ENCODE measurements around the gene COL6A5.
"Not testable (repeated sequence)": the region's sequence is repeated elsewhere in the genome, so short reads cannot be mapped to it uniquely, and the experiment has no call there.

Gene COL6A5

GRCh38 chr3:130430266-130430665, 84.8 kb downstream of the COL6A5 start:
- H3K27ac ChIP-seq: no peak overlapping the region
- no peaks in the 10 kb centered on the region for H3K4me1 ChIP-seq
- no peak overlapping the region for H3K4me3 ChIP-seq (ENCODE audit: low read depth, low read length)
- no peaks in the 10 kb centered on the region for H3K36me3 ChIP-seq (ENCODE audit: control insufficient read depth, insufficient read depth, low read length)
- H2AFZ ChIP-seq: no peak overlapping the region
- TF ChIP-seq CTCF (IDR thresholded peaks at IDR 0.05): no peak
- no peaks in the 10 kb centered on the region for H3K9me3 ChIP-seq (ENCODE audit: control insufficient read depth, low read length)
- H3K79me2 ChIP-seq: no peaks in the 10 kb centered on the region
- H3K27me3 ChIP-seq (ENCODE audit: control insufficient read depth, insufficient read depth, low read length): no peaks in the 10 kb centered on the region
- H3K9ac ChIP-seq: no peak overlapping the region
- H3K4me2 ChIP-seq (ENCODE audit: low read length): no peak overlapping the region

GRCh38 chr3:130432086-130432485, 86.6 kb downstream of the COL6A5 start:
- not testable (repeated sequence) for H3K27ac ChIP-seq; H3K27me3 ChIP-seq (ENCODE audit: control insufficient read depth, insufficient read depth, low read length); H3K79me2 ChIP-seq; H3K9ac ChIP-seq; H3K4me3 ChIP-seq (ENCODE audit: low read depth, low read length); H3K9me3 ChIP-seq (ENCODE audit: control insufficient read depth, low read length); H2AFZ ChIP-seq; H3K4me2 ChIP-seq (ENCODE audit: low read length); H3K4me1 ChIP-seq; H3K36me3 ChIP-seq (ENCODE audit: control insufficient read depth, insufficient read depth, low read length)

- H3K4me2 ChIP-seq (ENCODE audit: low read length): no peak overlapping the region
- TF ChIP-seq CTCF (IDR thresholded peaks at IDR 0.05): no peak
- no peak overlapping the region for H3K9ac ChIP-seq
- no peaks in the 10 kb centered on the region for H3K79me2 ChIP-seq
- no peaks in the 10 kb centered on the region for H3K36me3 ChIP-seq (ENCODE audit: control insufficient read depth, insufficient read depth, low read length)
- no peak overlapping the region for H3K4me3 ChIP-seq (ENCODE audit: low read depth, low read length)
- no peaks in the 10 kb centered on the region for H3K27me3 ChIP-seq (ENCODE audit: control insufficient read depth, insufficient read depth, low read length)
- no peak overlapping the region for H2AFZ ChIP-seq
- no peaks in the 10 kb centered on the region for H3K4me1 ChIP-seq
- no peak overlapping the region for H3K27ac ChIP-seq
- no peaks in the 10 kb centered on the region for H3K9me3 ChIP-seq (ENCODE audit: control insufficient read depth, low read length)
Observed at GRCh38 chr3:130433306-130433705, 87.8 kb downstream of the COL6A5 start.

- Histone ChIP-seq H3K79me2 (no peaks in the 10 kb centered on the region), H3K4me3 (ENCODE audit: low read depth, low read length) (no peak overlapping the region), H3K9ac (no peak overlapping the region), H3K4me1 (no peaks in the 10 kb centered on the region), H3K27ac (no peak overlapping the region), H3K9me3 (ENCODE audit: control insufficient read depth, low read length) (no peaks in the 10 kb centered on the region), H3K27me3 (ENCODE audit: control insufficient read depth, insufficient read depth, low read length) (no peaks in the 10 kb centered on the region), H3K4me2 (ENCODE audit: low read length) (no peak overlapping the region), H2AFZ (no peak overlapping the region), H3K36me3 (ENCODE audit: control insufficient read depth, insufficient read depth, low read length) (no peaks in the 10 kb centered on the region)
- TF ChIP-seq CTCF (IDR thresholded peaks at IDR 0.05): no peak
Observed at GRCh38 chr3:130442284-130442683, 96.8 kb downstream of the COL6A5 start.

GRCh38 chr3:130446840-130447239, 101.4 kb downstream of the COL6A5 start:
- H2AFZ ChIP-seq; H3K27me3 ChIP-seq (ENCODE audit: control insufficient read depth, insufficient read depth, low read length); H3K4me2 ChIP-seq (ENCODE audit: low read length); H3K4me1 ChIP-seq; H3K9ac ChIP-seq; H3K79me2 ChIP-seq; H3K36me3 ChIP-seq (ENCODE audit: control insufficient read depth, insufficient read depth, low read length); H3K9me3 ChIP-seq (ENCODE audit: control insufficient read depth, low read length); H3K4me3 ChIP-seq (ENCODE audit: low read depth, low read length); H3K27ac ChIP-seq: not testable (repeated sequence)

GRCh38 chr3:130448155-130448554, 102.7 kb downstream of the COL6A5 start:
- not testable (repeated sequence) for H3K79me2 ChIP-seq; H3K27ac ChIP-seq; H3K27me3 ChIP-seq (ENCODE audit: control insufficient read depth, insufficient read depth, low read length); H3K9me3 ChIP-seq (ENCODE audit: control insufficient read depth, low read length); H3K4me3 ChIP-seq (ENCODE audit: low read depth, low read length); H2AFZ ChIP-seq; H3K9ac ChIP-seq; H3K4me2 ChIP-seq (ENCODE audit: low read length); H3K36me3 ChIP-seq (ENCODE audit: control insufficient read depth, insufficient read depth, low read length); H3K4me1 ChIP-seq

Data from parathyroid adenoma (tissue), 2 donors.